Tracheal epithelial cell (primary cell): ENCODE results near the gene ANAPC16. TPM values are rescaled to one million over a fixed set of nuclear protein-coding genes. Genes with fewer than 3 reads are reported as not detected.

Experiments used
- total RNA-seq: library from RNA; depleted of rRNA; stranded (reverse); fragments of >200 nt; gene quantifications from 2 replicates; pipeline ENCODE4 v1.2.1, GENCODE V29; 2014

Gene ANAPC16
- total RNA-seq: 94.0 and 160 TPM in 2 replicates

GRCh38 chr10:72215611-72216549 lies at the start of gene ANAPC16, which contains the start of gene ASCC1:
Gene ANAPC16 (plus strand): TSS chr10:72216012. CDS start chr10:72223915, 7,903 bp downstream.
Gene ASCC1 (minus strand): TSS chr10:72216276. CDS start chr10:72213298, 2,978 bp downstream.

GRCh38 chr10:72273410-72274212 lies 57.8 kb downstream of the ANAPC16 start, which contains the start of gene DDIT4:
Gene DDIT4 (plus strand): TSS chr10:72273924. CDS start chr10:72274217, 293 bp downstream.

Other genes with a start within 250 kb of the ANAPC16 start
- gene SPOCK2, start 127.5 kb upstream of the ANAPC16 start, total RNA-seq: 14.2 TPM in 1 of 2 replicates, not detected in the other
- gene ASCC1, start 264 bp downstream of the ANAPC16 start, total RNA-seq: 28.9 and 37.7 TPM in 2 replicates
- gene DDIT4, start 57.9 kb downstream of the ANAPC16 start, total RNA-seq: 2,032 and 2,091 TPM in 2 replicates
- gene DNAJB12, start 138.9 kb downstream of the ANAPC16 start, total RNA-seq: 19.8 and 26.4 TPM in 2 replicates